Measurements from ENCODE around the gene RNFT2.

DNA sequence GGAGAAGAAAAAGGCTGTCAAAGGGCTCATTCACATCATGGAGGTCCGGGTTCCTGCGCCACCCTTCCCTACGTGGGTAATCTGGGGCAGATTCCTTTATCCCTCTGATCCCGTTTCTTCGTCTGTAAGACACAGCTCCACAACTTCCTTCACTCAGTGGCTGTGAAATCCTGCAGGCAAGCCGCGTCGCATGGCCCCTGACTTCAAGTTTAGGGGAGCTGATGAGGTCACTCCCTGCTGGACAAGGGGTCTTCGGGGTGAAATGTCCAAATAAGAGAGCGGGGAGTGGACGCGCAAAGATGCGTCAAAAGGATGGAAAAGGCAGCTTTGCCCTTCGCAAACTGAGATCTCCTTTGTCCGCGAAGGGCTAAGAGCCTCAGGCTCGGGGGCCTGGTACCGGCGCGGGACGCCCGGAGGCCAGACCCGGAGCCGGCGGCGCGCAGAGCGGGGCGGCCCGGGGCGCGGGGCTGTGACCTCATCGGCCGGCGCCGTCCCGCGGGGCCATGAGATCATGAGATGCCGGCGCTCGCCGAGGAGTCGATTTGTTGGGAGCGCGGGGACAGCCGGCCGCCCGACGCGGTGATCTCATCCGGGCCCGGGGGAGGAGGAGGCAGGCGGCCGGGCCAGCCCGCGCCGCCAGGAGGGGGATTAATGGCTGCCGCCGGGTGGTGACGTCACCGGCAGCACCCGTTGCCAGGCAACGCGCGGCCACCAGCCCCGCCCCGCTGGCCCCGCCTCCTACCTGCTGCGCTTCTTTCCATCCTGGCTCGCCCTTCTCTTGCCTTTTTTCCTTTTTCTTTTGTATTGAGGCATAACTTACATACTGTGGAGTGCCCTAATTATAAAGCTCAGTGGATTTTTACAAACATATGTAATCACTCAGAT, 81.1 kb downstream of the RNFT2 start:
- no peak for TF ChIP-seq POLR2A (IDR thresholded peaks at IDR 0.05)
- TF ChIP-seq, protein P1, sequence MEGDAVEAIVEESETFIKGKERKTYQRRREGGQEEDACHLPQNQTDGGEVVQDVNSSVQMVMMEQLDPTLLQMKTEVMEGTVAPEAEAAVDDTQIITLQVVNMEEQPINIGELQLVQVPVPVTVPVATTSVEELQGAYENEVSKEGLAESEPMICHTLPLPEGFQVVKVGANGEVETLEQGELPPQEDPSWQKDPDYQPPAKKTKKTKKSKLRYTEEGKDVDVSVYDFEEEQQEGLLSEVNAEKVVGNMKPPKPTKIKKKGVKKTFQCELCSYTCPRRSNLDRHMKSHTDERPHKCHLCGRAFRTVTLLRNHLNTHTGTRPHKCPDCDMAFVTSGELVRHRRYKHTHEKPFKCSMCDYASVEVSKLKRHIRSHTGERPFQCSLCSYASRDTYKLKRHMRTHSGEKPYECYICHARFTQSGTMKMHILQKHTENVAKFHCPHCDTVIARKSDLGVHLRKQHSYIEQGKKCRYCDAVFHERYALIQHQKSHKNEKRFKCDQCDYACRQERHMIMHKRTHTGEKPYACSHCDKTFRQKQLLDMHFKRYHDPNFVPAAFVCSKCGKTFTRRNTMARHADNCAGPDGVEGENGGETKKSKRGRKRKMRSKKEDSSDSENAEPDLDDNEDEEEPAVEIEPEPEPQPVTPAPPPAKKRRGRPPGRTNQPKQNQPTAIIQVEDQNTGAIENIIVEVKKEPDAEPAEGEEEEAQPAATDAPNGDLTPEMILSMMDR (IDR thresholded peaks at IDR 0.05): peak in 1 of 3 experiments; percentile 3
